ENCODE data around the gene TNFRSF1B.

Gene TNFRSF1B

GRCh38 chr1:12158357-12159092 is 8.3 kb upstream of the TNFRSF1B start:
- DNase-seq = no peak

- no peak for DNase-seq
Observed at GRCh38 chr1:12159816-12160215, 7.0 kb upstream of the TNFRSF1B start.

GRCh38 chr1:12161324-12161661 is 5.5 kb upstream of the TNFRSF1B start:
- DNase-seq = no peak

- DNase-seq = peak in 8 of 14 donors; percentile 28 to 64 (median 48)
Observed at GRCh38 chr1:12161662-12162458, 4.9 kb upstream of the TNFRSF1B start.

GRCh38 chr1:12162459-12163137 is 4.2 kb upstream of the TNFRSF1B start:
- no peak for DNase-seq

GRCh38 chr1:12163210-12163609 is 3.6 kb upstream of the TNFRSF1B start:
- no peak for DNase-seq

GRCh38 chr1:12164210-12164609 is 2.6 kb upstream of the TNFRSF1B start:
- no peak for DNase-seq

- no peak for DNase-seq
Observed at GRCh38 chr1:12165342-12165741, 1.4 kb upstream of the TNFRSF1B start.

GRCh38 chr1:12167493-12168429 is 970 bp downstream of the TNFRSF1B start:
- DNase-seq = no peak

GRCh38 chr1:12168451-12169160 is 1.8 kb downstream of the TNFRSF1B start:
- no peak for DNase-seq

GRCh38 chr1:12169442-12170135 is 2.8 kb downstream of the TNFRSF1B start:
- no peak for DNase-seq

- DNase-seq = no peak
Observed at GRCh38 chr1:12170263-12170671, 3.5 kb downstream of the TNFRSF1B start.

GRCh38 chr1:12171206-12172041 is 4.6 kb downstream of the TNFRSF1B start:
- DNase-seq = no peak

GRCh38 chr1:12172042-12172851 is 5.5 kb downstream of the TNFRSF1B start:
- no peak for DNase-seq

GRCh38 chr1:12173041-12173509 is 6.3 kb downstream of the TNFRSF1B start:
- no peak for DNase-seq

GRCh38 chr1:12173631-12174121 is 6.9 kb downstream of the TNFRSF1B start:
- DNase-seq = peak in 7 of 14 donors; percentile 9 to 39 (median 33)

GRCh38 chr1:12174924-12175810 is 8.4 kb downstream of the TNFRSF1B start:
- DNase-seq = peak in 1 of 14 donors; percentile 13
